Natural killer cell (primary cell): ENCODE measurements around the gene KLHL13. TPM values are rescaled to one million over a fixed set of nuclear protein-coding genes. Genes with fewer than 3 reads are reported as not detected.

Source experiments
- ATAC-seq, 3 donors: fragments of 150-1000 bp in 2 of 3; fragments of 200-7000 bp in 1 of 3; cut with Tn5 transposase; 1 replicate in 1 of 3; 2 replicates in 2 of 3; pipeline ENCODE4 v1.10.0; 2021; ENCODE audit warnings: mild to moderate bottlenecking in 2 of 3, moderate library complexity in 2 of 3
- DNase-seq, 2 donors: peaks; one replicate each; pipeline versions ENCODE4 v3.0.0 to v3.0.0-alpha.2; 2013 to 2021; ENCODE audit warnings: mixed read lengths in 1 of 2
- H3K27ac ChIP-seq: one replicate; pipeline ENCODE4 v1.5.1; 2013; ENCODE audit warnings: mild to moderate bottlenecking, low read length
- H3K27me3 ChIP-seq: one replicate; pipeline ENCODE4 v1.6.1; 2013; ENCODE audit warnings: low read length; ENCODE audit not compliant: control insufficient read depth, insufficient read depth
- H3K36me3 ChIP-seq: one replicate; pipeline ENCODE4 v1.6.1; 2013; ENCODE audit warnings: low read length; ENCODE audit not compliant: control insufficient read depth, insufficient read depth
- H3K4me1 ChIP-seq: one replicate; pipeline ENCODE4 v1.6.1; 2013; ENCODE audit warnings: low read length; ENCODE audit not compliant: control insufficient read depth, insufficient read depth
- H3K4me3 ChIP-seq: one replicate; pipeline ENCODE4 v1.5.1; 2013; ENCODE audit warnings: low read length
- H3K9me3 ChIP-seq: one replicate; pipeline ENCODE4 v1.6.1; 2013; ENCODE audit warnings: low read length; ENCODE audit not compliant: control insufficient read depth, insufficient read depth
- H3K27ac Mint-ChIP-seq, 2 donors: one replicate each; pipeline ENCODE4 v1.8.0; 2022; ENCODE audit warnings: mild to moderate bottlenecking in 2 of 2, mixed read lengths in 2 of 2, moderate library complexity in 1 of 2
- H3K27me3 Mint-ChIP-seq, 2 donors: one replicate each; pipeline ENCODE4 v1.8.0; 2022; ENCODE audit warnings: low read depth in 2 of 2, mixed read lengths in 2 of 2
- H3K36me3 Mint-ChIP-seq: one replicate; pipeline ENCODE4 v1.8.0; 2022; ENCODE audit warnings: mixed read lengths
- H3K4me1 Mint-ChIP-seq, 2 donors: one replicate each; pipeline ENCODE4 v1.8.0; 2022; ENCODE audit warnings: mixed read lengths in 2 of 2
- H3K4me3 Mint-ChIP-seq: one replicate; pipeline ENCODE4 v1.8.0; 2022; ENCODE audit warnings: mild to moderate bottlenecking, moderate library complexity, mixed read lengths
- H3K9me3 Mint-ChIP-seq, 2 donors: one replicate each; pipeline ENCODE4 v1.8.0; 2022; ENCODE audit warnings: mixed read lengths in 2 of 2
- WGBS: methylation state at CpG from one replicate; pipeline ENCODE4 v1.1.7; 2013; ENCODE audit warnings: missing lambda C conversion rate; ENCODE audit not compliant: insufficient coverage; 5-methylcytosine and 5-hydroxymethylcytosine counted together
- intact Hi-C: fragments of 100-400 bp; cut with micrococcal nuclease; formaldehyde crosslinking; loops from one replicate; pipeline ENCODE4 v1.14.2; 2022
- total RNA-seq, 4 donors: library from RNA; stranded (reverse); fragments of 120-200 nt in 1 of 4; gene quantifications; one replicate each; pipeline versions ENCODE4 v1.2.3 to v1.2.4, GENCODE V29; 2013 to 2022
- TF ChIP-seq, protein P1 (sequence below): fragments of 200-600 bp; IDR thresholded peaks from one replicate; pipeline ENCODE4 v1.8.0; 2022; ENCODE audit warnings: antibody characterized with exemption

Gene KLHL13
- total RNA-seq, 3 donors from 2014 or later (not counting 1 experiment from before 2014, with no cell fraction given) = 0.11 to 0.73 (median 0.16) TPM

DNA sequence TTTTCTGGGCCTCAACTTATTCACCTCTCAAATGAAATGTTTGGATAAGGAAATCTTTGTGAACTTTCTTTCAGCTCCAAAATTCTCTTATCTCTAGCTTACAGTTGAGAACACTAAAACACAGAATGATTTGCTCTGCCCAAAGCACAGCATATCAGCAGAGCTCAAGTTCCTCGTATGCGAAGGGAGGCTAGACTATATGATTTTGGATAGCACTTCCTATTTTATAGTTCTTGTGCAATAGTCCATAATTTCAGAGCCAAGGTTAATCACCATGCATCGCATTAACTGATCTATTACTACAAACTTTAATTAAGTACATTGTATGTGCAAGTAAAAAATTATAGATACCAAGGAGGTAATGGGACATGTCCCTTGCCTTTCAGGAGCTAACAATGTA is 27.0 kb upstream of the KLHL13 start:
- no peaks in the 10 kb centered on the region for H3K27me3 ChIP-seq
- H3K9me3 Mint-ChIP-seq = no peaks in the 10 kb centered on the region
- H3K4me1 Mint-ChIP-seq = no peaks in the 10 kb centered on the region
- no peaks in the 10 kb centered on the region for H3K36me3 ChIP-seq
- no peak overlapping the region for H3K4me3 Mint-ChIP-seq
- H3K27ac Mint-ChIP-seq = no peak overlapping the region
- TF ChIP-seq, protein P1, sequence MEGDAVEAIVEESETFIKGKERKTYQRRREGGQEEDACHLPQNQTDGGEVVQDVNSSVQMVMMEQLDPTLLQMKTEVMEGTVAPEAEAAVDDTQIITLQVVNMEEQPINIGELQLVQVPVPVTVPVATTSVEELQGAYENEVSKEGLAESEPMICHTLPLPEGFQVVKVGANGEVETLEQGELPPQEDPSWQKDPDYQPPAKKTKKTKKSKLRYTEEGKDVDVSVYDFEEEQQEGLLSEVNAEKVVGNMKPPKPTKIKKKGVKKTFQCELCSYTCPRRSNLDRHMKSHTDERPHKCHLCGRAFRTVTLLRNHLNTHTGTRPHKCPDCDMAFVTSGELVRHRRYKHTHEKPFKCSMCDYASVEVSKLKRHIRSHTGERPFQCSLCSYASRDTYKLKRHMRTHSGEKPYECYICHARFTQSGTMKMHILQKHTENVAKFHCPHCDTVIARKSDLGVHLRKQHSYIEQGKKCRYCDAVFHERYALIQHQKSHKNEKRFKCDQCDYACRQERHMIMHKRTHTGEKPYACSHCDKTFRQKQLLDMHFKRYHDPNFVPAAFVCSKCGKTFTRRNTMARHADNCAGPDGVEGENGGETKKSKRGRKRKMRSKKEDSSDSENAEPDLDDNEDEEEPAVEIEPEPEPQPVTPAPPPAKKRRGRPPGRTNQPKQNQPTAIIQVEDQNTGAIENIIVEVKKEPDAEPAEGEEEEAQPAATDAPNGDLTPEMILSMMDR = no peak
- intact Hi-C loops = no loop called here
- no peak overlapping the region for H3K27ac ChIP-seq
- H3K27me3 Mint-ChIP-seq = peaks cover 0 to 10% of the 10 kb centered on the region in 2 donors
- no peak overlapping the region for H3K4me3 ChIP-seq
- no peaks in the 10 kb centered on the region for H3K9me3 ChIP-seq
- H3K36me3 Mint-ChIP-seq = no peaks in the 10 kb centered on the region
- H3K4me1 ChIP-seq = no peaks in the 10 kb centered on the region
- ATAC-seq = no peak
- DNase-seq = no peak
- WGBS = no CpG with 5 or more reads among the region's 3 CpGs

DNA sequence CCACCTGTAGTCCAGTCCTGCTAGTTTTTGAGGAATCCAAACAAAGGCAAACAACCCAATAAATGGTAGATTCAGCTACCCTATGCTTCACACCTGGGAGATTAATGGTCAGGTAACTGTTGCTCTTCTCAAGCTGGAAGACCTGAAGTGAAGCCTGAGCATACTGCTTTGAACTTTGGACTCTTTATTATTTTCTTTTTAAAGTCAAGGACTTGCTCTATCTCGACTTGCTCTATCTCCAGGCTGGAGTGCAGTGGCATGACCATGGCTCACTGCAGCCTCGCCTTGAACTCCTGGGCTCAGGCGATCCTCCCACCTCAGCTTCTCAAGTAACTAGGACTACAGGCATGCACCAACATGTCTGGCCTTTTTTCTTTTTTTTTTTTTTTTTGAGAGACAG is 14.7 kb upstream of the KLHL13 start:
- no peak for DNase-seq
- Histone ChIP-seq H3K4me3 (no peak overlapping the region), H3K27me3 (no peaks in the 10 kb centered on the region), H3K36me3 (no peaks in the 10 kb centered on the region), H3K27ac (no peak overlapping the region), H3K4me1 (no peaks in the 10 kb centered on the region), H3K9me3 (no peaks in the 10 kb centered on the region)
- TF ChIP-seq, protein P1 = no peak
- Mint-ChIP-seq H3K27me3 (peaks cover 0 to 7% of the 10 kb centered on the region in 2 donors), H3K4me3 (no peak overlapping the region), H3K9me3 (no peaks in the 10 kb centered on the region), H3K27ac (no peak overlapping the region), H3K36me3 (no peaks in the 10 kb centered on the region), H3K4me1 (no peaks in the 10 kb centered on the region)
- intact Hi-C loops = no loop called here
- ATAC-seq = no peak
- WGBS = 91% methylated on average over 3 of the region's 3 CpGs

DNA sequence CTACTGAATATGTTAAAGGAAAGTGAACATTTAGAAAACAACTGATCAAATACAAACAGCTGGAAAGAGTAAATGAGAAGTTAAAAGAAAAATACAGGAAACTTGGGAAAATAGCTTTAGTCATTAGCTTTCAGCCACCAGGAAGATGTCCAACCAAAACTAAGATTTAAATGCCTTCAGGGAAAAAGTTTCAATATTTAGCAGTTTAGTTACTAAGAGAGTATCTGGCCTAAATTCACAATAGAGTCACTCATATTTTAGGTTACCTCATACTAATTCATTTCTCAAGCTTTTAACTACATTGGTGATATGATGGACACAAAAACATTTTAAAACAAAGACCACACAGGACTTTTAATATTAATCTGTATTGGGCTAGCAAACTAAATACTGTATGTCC is 13.1 kb upstream of the KLHL13 start:
- no peaks in the 10 kb centered on the region for H3K27me3 ChIP-seq
- ATAC-seq = no peak
- H3K27ac Mint-ChIP-seq = no peak overlapping the region
- no peaks in the 10 kb centered on the region for H3K4me1 ChIP-seq
- no peak overlapping the region for H3K27ac ChIP-seq
- peaks cover 0 to 7% of the 10 kb centered on the region in 2 donors for H3K27me3 Mint-ChIP-seq
- no peaks in the 10 kb centered on the region for H3K9me3 Mint-ChIP-seq
- no peak overlapping the region for H3K4me3 ChIP-seq
- intact Hi-C loops = no loop called here
- no peak overlapping the region for H3K4me3 Mint-ChIP-seq
- no peaks in the 10 kb centered on the region for H3K9me3 ChIP-seq
- H3K36me3 ChIP-seq = no peaks in the 10 kb centered on the region
- H3K36me3 Mint-ChIP-seq = no peaks in the 10 kb centered on the region
- TF ChIP-seq, protein P1 = no peak
- no peak for DNase-seq
- H3K4me1 Mint-ChIP-seq = no peaks in the 10 kb centered on the region

DNA sequence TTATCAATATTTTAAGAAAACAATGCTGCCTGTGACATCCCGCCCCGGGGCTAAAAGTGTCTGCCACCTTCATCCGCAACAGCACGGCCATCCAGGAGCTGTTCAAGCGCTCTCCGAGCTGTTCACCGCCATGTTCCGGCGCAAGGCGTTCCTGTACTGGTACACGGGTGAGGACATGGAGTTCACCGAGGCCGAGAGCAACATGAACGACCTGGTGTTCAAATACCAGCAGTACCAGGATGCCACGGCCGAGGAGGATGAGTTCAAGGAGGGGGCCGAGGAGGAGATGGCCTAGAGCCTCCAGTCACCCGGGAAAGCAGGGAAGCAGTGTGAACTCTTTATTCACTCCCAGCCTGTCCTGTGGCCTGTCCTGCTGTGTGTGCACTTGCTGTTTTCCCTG is 12.1 kb upstream of the KLHL13 start:
- 90% methylated on average over 18 of the region's 18 CpGs for WGBS
- Mint-ChIP-seq H3K27me3 (peaks cover 0 to 7% of the 10 kb centered on the region in 2 donors), H3K4me3 (no peak overlapping the region), H3K4me1 (no peaks in the 10 kb centered on the region), H3K27ac (no peak overlapping the region), H3K9me3 (no peaks in the 10 kb centered on the region), H3K36me3 (no peaks in the 10 kb centered on the region)
- Histone ChIP-seq H3K9me3 (no peaks in the 10 kb centered on the region), H3K27me3 (no peaks in the 10 kb centered on the region), H3K36me3 (no peaks in the 10 kb centered on the region), H3K4me1 (no peaks in the 10 kb centered on the region), H3K4me3 (no peak overlapping the region), H3K27ac (no peak overlapping the region)
- ATAC-seq (no peak), DNase-seq (no peak)
- TF ChIP-seq, protein P1 = no peak
- intact Hi-C loops = no loop called here
